ENCODE results near the gene NFE2.
"Not testable (repeated sequence)": the region's sequence is repeated elsewhere in the genome, so short reads cannot be mapped to it uniquely, and the experiment has no call there.

NFE2 gene

DNA sequence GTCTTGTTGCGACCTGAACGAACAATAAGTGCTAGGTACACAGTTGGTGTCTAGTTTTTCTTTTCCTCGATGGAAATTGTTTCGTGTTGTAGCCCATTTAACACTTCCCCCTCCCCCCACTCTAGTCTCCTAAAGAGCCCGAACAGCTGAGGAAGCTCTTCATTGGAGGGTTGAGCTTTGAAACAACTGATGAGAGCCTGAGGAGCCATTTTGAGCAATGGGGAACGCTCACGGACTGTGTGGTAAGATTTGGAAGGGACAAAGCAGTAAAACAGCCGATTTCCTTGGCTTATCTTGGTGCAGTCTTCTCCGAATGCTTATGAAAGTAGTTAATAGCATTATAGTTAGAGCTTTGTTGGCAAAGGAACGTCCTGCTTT lies 19.6 kb downstream of the NFE2 start:
- not testable (repeated sequence) for DNase-seq

DNA sequence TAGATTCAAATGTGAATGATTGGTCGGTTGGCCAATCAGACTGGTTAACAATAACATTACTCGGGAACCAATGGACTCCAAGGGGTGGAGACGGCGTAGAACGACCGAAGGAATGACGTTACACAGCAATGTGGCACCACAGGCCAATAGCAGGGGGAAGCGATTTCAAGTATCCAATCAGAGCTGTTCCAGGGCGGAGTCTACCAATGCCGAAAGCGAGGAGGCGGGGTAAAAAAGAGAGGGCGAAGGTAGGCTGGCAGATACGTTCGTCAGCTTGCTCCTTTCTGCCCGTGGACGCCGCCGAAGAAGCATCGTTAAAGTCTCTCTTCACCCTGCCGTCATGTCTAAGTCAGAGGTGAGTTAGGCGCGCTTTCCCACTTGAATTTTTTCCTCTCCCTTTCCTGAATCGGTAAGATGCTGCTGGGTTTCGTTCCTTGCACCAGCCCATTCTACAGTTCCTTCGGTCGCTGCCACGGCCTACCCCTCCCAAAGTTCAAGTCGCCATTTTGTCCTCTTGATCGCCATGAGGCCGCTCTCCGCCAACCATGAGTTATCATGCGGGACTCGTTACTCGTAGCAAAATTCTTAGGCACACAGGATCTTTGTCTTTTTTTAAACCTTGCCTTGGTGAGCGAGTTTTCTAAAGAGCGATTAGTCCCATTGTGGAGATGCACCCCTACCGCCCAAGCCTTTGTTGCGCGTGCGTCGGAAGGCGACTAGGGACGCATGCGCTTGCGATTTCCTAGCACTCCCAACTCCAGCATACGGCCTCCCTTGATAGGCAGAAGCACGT lies 20.2 kb downstream of the NFE2 start, which contains the start of gene HNRNPA1:
HNRNPA1 (plus strand) TSS at position 259 of the 793 bp plus-strand sequence; CDS start at position 341, 82 bp downstream.
- DNase-seq: peak; percentile 83

DNA sequence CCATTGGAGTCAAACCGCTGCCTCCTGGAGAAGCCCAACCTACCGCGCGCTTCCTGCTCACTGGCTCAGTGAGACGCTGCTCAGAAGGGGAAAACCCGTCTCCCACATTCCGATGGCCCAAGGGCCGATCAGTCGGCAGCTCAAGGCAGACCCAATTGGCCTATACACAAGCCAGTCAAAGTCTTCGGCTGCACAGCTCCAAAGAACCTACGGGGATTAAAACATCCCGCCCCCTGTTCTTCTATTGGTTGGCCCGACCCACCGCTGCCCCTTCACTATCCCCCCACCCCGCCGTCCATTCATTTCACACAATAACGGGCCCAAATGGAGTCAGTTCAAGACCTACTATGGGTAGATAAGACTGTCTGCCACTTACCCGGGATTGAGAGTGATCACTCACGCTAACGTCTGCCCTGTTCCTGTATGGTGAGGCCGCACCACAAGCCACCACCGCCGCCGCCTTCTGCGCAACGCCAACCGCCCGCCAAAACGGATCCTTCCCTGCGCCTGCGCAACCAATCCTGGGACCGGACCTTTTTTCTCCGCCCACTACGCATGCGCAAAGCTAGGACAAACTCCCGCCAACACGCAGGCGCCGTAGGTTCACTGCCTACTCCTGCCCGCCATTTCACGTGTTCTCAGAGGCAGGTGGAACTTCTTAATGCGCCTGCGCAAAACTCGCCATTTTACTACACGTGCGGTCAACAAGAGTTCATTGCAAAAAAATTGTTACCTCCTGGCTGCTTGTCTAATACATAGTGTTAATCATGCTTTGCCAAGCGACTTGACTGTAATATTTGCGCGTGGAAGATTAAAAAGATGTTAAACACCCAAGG lies 21.0 kb downstream of the NFE2 start, which contains the start of gene CBX5:
CBX5 (minus strand) TSS at position 491 of the 836 bp plus-strand sequence. CDS start 22,472 bp downstream, outside the sequence.
- DNase-seq: peak; percentile 99

DNA sequence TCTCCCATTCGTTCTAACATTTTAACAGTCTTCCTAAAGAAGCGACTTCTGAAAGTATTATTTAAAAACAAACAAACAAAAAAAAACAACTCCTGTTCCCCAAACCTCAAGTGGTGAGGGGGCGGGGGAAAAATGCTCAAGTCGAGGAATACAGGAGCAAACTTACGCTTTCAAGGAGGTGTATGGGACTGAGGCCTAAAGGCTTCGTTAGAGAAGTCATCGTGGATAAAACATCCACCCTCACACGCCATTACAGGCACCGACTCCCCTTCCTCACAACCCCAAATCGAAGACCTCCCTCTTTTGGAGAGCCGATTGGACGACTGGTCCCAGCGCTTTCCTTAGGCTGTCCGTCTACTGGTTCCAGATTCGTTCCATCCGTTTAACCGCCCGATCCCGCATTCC lies 21.6 kb downstream of the NFE2 start:
- no peak for DNase-seq

DNA sequence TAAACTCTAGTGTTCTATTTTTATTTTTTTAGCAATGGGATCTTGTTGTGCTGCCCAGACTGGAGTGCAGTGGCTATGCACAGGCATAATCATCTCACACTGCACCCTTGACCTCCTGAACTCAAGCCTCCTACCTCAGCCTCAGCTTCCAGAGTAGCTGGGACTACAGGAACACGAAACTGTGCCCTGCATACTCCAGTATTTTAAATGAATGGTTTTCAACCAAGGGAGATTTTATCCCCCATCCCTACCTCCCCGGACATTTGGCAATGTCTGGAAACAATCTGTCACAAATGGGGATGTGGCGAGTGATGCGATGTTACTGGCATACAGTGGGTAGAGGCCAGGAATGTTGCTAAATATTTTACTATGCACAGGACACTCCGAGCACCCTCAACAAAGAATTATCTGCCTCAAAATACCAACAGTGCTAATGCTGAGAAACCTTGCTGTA lies 23.0 kb downstream of the NFE2 start:
- DNase-seq: no peak

DNA sequence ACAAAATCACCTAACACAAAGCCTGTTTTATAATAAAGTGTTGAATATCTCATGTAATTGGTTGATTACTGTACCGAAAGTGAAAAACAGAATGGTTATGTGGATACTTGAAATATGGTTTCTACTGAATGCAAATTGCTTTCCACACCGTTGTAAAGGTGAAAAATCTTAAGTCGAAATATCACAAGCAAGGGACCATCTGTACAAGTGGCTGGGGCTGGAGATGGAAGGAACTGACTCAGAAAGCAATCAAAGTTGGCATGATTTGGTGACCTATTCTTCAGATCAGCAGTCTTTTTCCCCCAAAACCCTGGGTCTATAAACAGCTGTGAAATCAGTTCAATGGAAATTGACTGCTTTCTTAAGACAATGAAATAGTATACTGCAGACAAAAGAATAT lies 24.4 kb downstream of the NFE2 start:
- DNase-seq: no peak

DNA sequence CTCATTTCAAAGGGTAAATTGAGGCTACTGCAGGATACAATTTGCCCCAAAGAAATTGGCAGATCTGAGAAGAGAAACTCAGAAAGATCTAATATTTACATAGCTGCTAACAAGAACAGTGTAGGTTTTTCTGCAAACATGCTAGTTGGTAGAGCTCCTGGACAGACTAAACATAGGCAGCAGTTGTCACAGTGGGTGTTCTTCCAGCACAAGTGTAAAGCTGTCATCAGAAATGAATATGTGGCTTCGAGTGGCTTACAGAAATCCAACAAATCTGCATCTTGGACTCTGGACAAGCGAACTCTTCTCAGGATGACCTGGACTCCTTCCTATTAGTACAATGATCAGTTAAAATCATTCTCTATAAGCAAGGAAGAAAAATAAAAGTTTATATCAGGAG lies 26.8 kb downstream of the NFE2 start:
- DNase-seq: no peak

DNA sequence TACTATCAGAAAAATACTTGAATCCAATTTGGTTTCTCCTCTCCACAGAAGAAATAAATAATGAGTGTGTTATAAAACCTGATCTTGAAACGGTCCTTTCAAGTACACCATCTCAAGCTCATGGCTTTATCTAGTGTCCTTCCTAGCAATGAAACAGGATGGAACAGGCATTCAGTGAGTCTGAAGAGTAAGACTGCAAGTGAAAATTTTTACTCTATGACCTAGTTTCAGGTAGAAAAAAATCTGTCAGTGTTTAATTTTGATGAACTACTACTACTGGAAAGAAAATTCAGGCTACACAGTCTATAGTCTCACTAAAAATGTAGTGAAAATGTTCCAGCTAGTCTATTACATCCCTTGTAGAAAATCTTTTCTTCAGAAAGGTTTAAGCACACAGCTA lies 28.6 kb downstream of the NFE2 start:
- no peak for DNase-seq

DNA sequence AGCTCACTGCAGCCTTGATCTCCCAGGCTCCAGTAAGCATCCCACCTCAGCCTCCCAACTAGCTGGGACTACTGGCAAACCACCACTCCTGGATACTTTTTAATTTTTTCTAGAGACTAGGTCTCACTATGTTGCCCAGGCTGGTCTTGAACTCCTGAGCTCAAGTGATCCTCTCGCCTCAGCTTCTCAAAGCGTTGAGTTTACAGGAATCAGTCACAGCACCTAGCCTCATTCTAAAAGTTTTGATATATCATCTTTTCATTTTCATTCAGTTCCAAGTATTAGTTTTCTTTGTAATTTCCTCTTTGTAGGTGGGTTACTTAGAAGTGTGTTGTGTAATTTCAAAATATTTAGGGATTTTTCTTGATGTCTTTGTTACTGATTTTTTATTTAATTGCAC lies 30.5 kb downstream of the NFE2 start:
- no peak for DNase-seq

DNA sequence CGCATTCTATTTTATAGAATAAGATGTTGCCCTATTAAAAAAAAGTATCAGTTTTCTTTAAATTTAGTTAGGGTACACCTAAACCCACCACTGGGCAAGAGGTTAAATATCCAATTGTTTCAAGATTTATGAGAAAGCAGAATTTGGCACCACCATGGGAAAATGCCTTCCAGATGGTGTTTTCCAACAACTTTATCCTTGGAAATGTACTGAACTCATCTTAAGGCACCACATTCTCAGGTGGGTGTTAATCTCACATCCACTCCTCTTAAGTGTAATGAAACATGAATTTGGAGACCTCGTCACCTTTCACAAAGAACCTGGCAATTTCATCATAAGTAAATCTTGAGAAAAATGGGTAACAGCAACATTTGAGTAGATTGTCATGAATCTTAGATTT lies 34.0 kb downstream of the NFE2 start:
- no peak for DNase-seq

DNA sequence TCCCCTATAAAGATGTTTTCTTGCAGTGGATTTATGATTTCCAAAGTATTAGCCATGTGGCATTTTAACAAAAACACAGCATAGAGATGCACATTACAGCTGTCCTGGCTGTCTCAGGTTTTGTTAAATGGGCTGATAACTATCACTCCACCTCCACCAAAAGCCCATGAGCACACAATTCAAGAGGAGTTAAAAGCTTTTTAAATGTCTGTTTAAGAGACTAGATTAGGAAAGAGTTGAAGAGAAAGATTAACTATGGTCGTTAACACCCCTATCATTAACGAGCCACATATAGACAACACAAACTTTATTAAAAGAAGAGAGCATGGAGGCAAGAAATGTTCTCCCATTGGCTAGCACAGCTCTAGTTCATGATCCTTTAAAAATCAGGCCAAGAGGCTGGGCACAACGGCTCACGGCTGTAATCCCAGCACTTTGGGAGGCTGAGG lies 35.4 kb downstream of the NFE2 start:
- no peak for DNase-seq

DNA sequence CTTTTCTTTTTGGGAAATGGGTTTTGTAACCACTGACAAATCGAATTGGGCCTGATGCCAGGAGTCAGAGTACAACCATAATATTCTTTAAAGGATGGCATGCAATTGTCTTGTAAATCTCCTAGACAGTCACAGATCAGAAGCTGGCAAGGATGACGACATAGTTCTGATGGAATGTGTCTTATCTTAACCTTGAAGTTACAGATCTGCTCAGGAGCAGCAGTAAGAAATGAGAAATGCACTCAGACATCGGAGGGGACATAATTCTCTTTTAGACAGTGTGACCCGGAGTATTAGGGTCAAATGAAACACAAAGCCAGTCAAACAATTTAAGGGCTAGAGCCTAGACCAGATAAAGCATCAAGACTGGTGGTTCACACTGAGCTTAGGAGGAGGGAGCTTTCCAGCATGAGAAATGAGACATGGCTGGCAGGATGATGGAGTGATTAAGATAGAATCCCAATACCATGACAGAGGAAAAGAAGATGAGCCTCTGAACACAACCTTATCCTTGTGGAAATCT lies 38.4 kb downstream of the NFE2 start:
- no peak for DNase-seq

DNA sequence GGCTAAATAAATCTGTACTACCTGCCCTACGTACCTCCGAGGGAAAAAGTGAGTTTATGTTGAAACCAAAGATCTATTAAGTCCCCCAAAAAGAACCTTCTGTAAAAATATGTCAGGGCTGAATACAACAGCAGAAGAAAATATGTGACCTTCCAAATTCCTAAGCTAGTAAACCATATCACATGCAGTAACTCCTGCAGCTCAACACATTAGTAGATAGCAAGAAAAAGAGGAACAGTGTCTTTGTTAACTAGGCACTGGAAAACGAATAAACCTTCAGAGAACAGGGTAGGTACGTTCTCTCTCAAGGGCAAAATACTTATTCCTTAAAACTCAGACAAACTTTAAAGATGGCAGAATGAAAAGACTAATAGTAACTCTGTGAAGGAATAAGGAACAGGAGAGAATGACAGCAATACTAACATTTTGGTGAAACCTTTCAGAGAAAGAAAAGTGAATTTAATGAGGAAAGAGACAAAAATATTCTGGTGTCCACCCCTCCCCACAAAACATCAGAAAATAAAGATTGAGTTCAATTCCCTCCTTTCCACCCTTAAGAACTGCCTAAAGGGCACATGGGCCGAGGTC lies 38.9 kb downstream of the NFE2 start:
- DNase-seq: no peak

DNA sequence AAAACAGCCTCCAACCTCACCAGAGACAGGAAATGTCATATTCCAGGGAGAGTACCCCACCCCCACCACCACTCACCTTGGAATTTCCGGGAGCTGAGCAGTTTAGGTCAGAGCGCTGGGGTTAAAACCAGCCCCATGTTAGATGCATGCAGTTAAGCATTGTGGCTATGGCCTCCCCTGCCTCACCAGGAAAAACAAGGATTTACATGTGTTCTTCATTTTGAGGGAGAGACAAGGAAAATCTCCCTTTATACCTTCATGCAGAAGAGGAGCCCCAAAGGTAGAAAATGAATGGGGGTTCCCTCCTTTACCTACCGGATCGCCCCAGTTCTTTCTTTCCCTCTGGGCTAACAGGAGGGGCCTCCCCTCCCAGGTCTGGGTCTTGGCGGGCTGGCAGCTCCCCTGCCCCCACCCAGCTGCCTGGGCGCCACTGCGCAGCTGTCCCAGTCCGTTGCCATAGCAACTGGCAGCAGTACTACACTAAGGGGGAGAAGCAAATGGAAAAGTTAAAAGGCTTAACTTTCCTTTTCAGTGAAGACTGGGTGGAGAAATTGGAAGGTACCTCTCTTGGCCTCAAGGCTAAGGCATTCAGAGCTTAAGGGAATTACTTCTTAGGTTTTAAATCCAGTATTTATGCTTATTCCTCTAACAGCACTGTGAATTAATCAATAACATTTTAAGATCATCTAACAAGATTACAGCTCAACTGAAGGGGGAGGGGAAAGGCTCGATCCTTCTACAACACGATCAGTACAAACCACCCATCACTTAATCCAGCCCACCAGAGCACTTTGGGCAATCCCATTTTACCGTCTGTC lies 41.4 kb downstream of the NFE2 start:
- DNase-seq: peak; percentile 33

DNA sequence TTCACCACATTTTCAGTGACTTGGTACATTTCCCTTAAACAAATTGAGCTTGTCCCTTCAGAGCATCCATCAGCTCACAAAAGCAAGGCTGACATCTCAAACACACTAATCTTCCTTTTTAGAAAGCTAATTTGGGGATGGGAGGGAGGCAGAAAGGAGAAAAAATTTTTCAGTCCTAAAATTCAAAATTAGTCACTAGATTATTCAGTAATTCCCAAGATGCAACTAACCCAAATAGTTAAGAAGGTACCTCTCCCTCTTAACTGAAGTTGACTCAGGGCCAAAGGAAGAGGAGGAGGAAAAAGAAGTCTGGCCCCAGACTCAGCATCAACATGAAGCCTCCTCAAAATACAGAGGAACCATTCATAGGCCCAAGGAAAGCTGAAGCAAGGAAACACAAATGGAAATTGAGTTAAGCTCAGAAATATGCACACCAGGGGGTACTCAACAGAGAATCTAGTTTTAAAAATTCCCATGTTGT lies 42.6 kb downstream of the NFE2 start:
- DNase-seq: no peak

DNA sequence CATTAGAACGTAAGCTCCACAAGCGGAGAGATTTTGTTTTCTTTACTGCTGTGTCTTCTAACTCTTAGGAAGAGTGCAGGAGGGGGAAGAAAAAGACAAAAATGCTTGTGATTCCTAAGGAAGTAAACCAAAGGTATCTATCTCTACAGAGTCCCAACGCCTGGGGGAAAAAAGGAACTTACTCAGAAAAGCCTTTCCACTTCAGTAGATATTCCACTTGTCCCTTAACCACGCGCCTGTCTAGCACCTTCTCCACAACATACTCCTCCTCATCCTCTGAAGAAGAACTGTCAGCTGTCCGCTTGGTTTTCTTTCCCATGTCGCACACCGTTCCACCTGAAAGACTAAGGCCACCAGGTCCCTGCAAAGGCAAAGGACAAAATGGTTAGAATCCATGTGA lies 43.5 kb downstream of the NFE2 start:
- DNase-seq: no peak

DNA sequence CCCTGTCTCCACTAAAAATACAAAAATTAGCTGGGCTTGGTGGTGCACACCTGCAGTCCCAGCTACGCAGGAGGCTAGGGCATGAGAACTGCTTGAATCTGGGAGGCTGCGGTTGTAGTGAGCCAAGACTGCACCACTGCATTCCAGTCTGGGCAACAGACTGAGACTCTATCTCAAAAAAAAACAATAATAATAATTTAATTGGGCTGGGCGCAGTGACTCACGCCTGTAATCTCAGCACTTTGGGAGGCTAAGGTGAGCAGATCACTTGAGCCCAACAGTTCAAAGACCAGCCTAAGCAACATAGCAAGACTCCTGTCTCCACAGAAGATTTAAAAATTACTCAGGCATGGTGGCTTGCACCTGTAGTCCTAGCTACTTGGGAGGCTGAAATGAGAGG lies 47.6 kb downstream of the NFE2 start:
- no peak for DNase-seq

DNA sequence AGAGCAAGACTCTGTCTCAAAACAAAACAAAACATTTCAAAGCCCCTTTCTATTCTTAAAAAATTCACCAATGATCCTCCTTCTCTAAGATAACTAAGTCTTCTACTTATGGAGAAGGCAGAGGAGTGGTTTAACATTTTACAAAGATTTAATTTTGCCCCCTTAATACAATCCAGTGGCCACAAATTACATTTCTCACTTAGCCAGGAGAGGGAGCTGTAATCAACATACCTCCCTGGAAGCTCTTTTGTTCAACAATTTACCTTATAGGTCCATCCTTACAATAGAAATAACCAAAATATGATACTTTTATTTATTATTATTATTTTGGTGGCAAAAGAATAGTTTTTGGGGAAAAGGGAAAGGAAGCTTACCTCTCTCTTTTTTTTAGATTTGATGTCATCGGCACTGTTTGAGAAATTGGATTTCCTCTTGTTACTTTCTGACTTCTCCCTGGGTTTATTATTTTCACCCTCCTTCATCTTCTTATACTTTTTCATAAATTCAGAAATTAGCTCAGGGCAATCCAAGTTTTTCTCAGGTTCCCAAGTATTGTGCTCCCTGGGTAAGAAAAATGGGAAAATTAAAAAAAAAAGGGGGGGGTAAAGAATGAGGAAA lies 49.0 kb downstream of the NFE2 start:
- no peak for DNase-seq

DNA sequence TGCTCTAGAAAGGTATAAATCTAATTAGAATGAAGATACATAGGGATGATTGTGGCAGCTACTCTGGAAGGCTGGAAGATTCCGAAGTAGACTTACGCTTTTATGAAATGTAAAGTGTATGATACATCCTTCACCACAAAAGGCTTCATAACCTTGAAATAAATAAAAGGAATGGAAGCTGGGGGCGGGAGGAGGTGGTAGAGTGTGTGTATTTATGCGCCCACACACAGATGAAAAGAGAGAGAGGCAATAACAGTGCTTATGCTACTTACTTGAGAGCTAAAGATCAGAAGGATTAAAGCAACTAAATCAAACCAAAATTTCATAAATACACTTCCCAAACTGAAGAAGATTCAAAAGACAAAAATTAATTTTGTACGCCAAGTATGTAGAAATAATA lies 51.3 kb downstream of the NFE2 start:
- no peak for DNase-seq

DNA sequence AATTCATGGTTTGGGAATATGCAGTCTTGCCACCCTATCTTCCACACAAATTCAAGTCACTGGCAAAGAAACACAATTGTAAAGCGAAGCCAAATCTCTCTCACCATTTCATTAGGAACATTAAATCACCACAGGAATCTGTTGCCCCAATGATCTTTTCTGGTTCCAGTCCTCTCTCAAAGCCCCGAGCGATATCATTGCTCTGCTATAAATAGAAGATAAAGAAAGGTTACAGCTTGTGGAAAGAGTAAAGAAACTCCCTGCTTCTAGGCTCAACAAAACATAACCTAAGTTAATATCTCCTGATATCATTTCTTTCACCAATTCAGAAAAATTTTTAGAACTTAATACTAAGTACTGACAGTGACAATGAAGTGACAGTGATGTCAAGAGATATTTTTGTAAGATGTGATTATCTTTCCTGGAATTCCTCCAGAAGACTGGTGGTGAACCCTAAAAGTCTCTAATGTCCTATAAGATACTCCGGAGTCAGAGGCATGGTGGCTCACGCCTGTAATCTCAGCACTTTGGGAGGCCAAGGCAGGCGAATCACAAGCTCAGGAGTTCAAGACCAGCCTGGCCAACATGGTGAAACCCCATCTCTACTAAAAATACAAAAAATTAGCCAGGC lies 54.7 kb downstream of the NFE2 start:
- DNase-seq: no peak

Data from stimulated activated CD4-positive, alpha-beta T cell treated with anti-CD3 and anti-CD28 coated beads, Interleukin-4, amount 100 ng/mL, for 1 hour (primary cell).